GM23338 (cell line): ENCODE data around the gene SPTB. TPM values are rescaled to one million over a fixed set of nuclear protein-coding genes. Genes with fewer than 3 reads are reported as not detected.

Source experiments
- ATAC-seq: fragments of 200-7000 bp; cut with Tn5 transposase; 3 replicates; pipeline ENCODE4 v1.9.1; 2020
- DNase-seq: peaks from one replicate; pipeline ENCODE4 v3.0.0-alpha.2; 2015; ENCODE audit warnings: low spot score
- H2AFZ ChIP-seq: fragments of 200-600 bp; sonication (generic); 2 replicates; pipeline ENCODE4 v1.8.0; 2016; ENCODE audit warnings: antibody characterized with exemption, mild to moderate bottlenecking, moderate library complexity
- H3F3A ChIP-seq: fragments of 200-600 bp; sonication (generic); replicated peaks from 2 replicates; pipeline ENCODE4 v1.8.0; 2017; ENCODE audit warnings: antibody characterized with exemption, mixed run types, low read depth
- H3K27ac ChIP-seq: fragments of 200-600 bp; sonication (generic); 2 replicates; pipeline ENCODE4 v1.6.1; 2016; ENCODE audit warnings: low read depth
- H3K27me3 ChIP-seq: fragments of 200-600 bp; sonication (generic); 2 replicates; pipeline ENCODE4 v1.8.0; 2016; ENCODE audit warnings: mild to moderate bottlenecking, mixed run types, moderate library complexity; ENCODE audit not compliant: insufficient read depth
- H3K36me3 ChIP-seq: fragments of 200-600 bp; sonication (generic); 2 replicates; pipeline ENCODE4 v1.8.0; 2016; ENCODE audit warnings: mild to moderate bottlenecking; ENCODE audit not compliant: insufficient read depth
- H3K4me1 ChIP-seq: fragments of 200-600 bp; sonication (generic); 2 replicates; pipeline ENCODE4 v1.8.0; 2016; ENCODE audit warnings: mild to moderate bottlenecking, moderate library complexity; ENCODE audit not compliant: insufficient read depth
- H3K4me2 ChIP-seq: fragments of 200-600 bp; sonication (generic); 2 replicates; pipeline ENCODE4 v1.7.1; 2017; ENCODE audit warnings: mixed run types
- H3K4me3 ChIP-seq: fragments of 200-600 bp; sonication (generic); 2 replicates; pipeline ENCODE4 v1.6.1; 2016; ENCODE audit warnings: mixed run types
- H3K79me2 ChIP-seq: fragments of 200-600 bp; sonication (generic); replicated peaks from 2 replicates; pipeline ENCODE4 v1.8.0; 2017; ENCODE audit warnings: mild to moderate bottlenecking; ENCODE audit not compliant: insufficient read depth
- H3K9me2 ChIP-seq: fragments of 200-600 bp; sonication (generic); 2 replicates; pipeline ENCODE4 v1.8.0; 2017; ENCODE audit not compliant: insufficient read depth
- H4K20me1 ChIP-seq: fragments of 200-600 bp; sonication (generic); replicated peaks from 2 replicates; pipeline ENCODE4 v1.8.0; 2017; ENCODE audit warnings: mild to moderate bottlenecking; ENCODE audit not compliant: insufficient read depth
- H3K27ac Mint-ChIP-seq: 2 replicates; pipeline ENCODE4 v1.8.0; 2020; ENCODE audit warnings: inconsistent platforms, mild to moderate bottlenecking, moderate library complexity, mixed read lengths
- H3K27me3 Mint-ChIP-seq: 3 replicates; pipeline ENCODE4 v1.8.0; 2022; ENCODE audit warnings: low read depth, mild to moderate bottlenecking, moderate library complexity, mixed read lengths, inconsistent platforms; ENCODE audit not compliant: insufficient read depth, poor library complexity
- H3K36me3 Mint-ChIP-seq: 3 replicates; pipeline ENCODE4 v1.8.0; 2021; ENCODE audit warnings: low read depth, mild to moderate bottlenecking, inconsistent platforms, moderate library complexity, mixed read lengths
- H3K4me1 Mint-ChIP-seq: 3 replicates; pipeline ENCODE4 v1.8.0; 2020; ENCODE audit warnings: mild to moderate bottlenecking, inconsistent platforms, mixed read lengths
- H3K4me3 Mint-ChIP-seq: 3 replicates; pipeline ENCODE4 v1.8.0; 2021; ENCODE audit warnings: moderate library complexity, mild to moderate bottlenecking, inconsistent platforms, mixed read lengths
- H3K9me3 Mint-ChIP-seq: 3 replicates; pipeline ENCODE4 v1.8.0; 2020; ENCODE audit warnings: moderate library complexity, mild to moderate bottlenecking, inconsistent platforms, mixed read lengths
- CREB1 ChIP-seq: fragments of 250-450 bp; sonication (Bioruptor Pico); IDR thresholded peaks from 2 replicates; pipeline ENCODE4 v1.5.0; 2020; ENCODE audit warnings: low read depth, mild to moderate bottlenecking, moderate library complexity
- CTCF ChIP-seq, 2 experiments: fragments of 200-600 bp in 1 of 2; sonication (generic) in 1 of 2; conservative IDR thresholded peaks; 2 replicates each; pipeline versions ENCODE4 v1.5.1 to v1.6.1; 2016 to 2017; ENCODE audit warnings: antibody characterized with exemption in 2 of 2, low read depth in 2 of 2, mild to moderate bottlenecking in 2 of 2, moderate library complexity in 1 of 2
- EZH2 ChIP-seq: fragments of 200-600 bp; sonication (generic); IDR thresholded peaks from one replicate; pipeline ENCODE4 v1.8.0; 2017; ENCODE audit warnings: antibody characterized with exemption, mild to moderate bottlenecking, low read depth; ENCODE audit not compliant: unreplicated experiment
- EZH2phosphoT487 ChIP-seq: fragments of 200-600 bp; sonication (generic); IDR thresholded peaks from one replicate; pipeline ENCODE4 v1.8.1; 2018; ENCODE audit warnings: antibody characterized with exemption; ENCODE audit not compliant: unreplicated experiment
- JUNB ChIP-seq: IDR thresholded peaks from one replicate; pipeline ENCODE4 v1.6.1; 2016; ENCODE audit warnings: antibody characterized with exemption; ENCODE audit not compliant: unreplicated experiment
- NANOG ChIP-seq: IDR thresholded peaks from 2 replicates; pipeline ENCODE4 v1.6.1; 2016; ENCODE audit warnings: antibody characterized with exemption, borderline replicate concordance
- POLR2AphosphoS5 ChIP-seq: IDR thresholded peaks from 2 replicates; pipeline ENCODE4 v1.6.1; 2016; ENCODE audit warnings: antibody characterized with exemption, low read depth
- STAT1 ChIP-seq: IDR thresholded peaks from one replicate; pipeline ENCODE4 v1.6.1; 2016; ENCODE audit warnings: antibody characterized with exemption; ENCODE audit not compliant: unreplicated experiment
- ZNF114 ChIP-seq: fragments of 250-450 bp; sonication (Bioruptor Pico); IDR thresholded peaks from 2 replicates; pipeline ENCODE4 v1.5.0; 2020; ENCODE audit warnings: mild to moderate bottlenecking, moderate library complexity
- ZNF331 ChIP-seq: fragments of 250-450 bp; sonication (Bioruptor Pico); IDR thresholded peaks from 2 replicates; pipeline ENCODE4 v1.5.0; 2020; ENCODE audit warnings: low read depth, mild to moderate bottlenecking, moderate library complexity
- polyA plus RNA-seq: library from polyadenylated mRNA; unstranded; fragments of >200 nt; fragmentation: Nextera tagmentation; extraction: Ambion mirVana; gene quantifications from 2 replicates; pipeline ENCODE4 v1.2.1, GENCODE V29; 2016
- total RNA-seq: library from RNA; depleted of rRNA; stranded (reverse); fragments of >200 nt; shearing (Covaris generic); gene quantifications from 2 replicates; pipeline ENCODE4 v1.2.3, GENCODE V29; 2014
- TF ChIP-seq, protein P1 (sequence below): IDR thresholded peaks from 2 replicates; pipeline ENCODE4 v1.6.1; 2016; ENCODE audit warnings: antibody characterized with exemption
- TF ChIP-seq, protein P2 (sequence below): IDR thresholded peaks from one replicate; pipeline ENCODE4 v1.6.1; 2018; ENCODE audit warnings: antibody characterized with exemption; ENCODE audit not compliant: unreplicated experiment
- TF ChIP-seq, protein P3 (sequence below): fragments of 250-450 bp; sonication (Bioruptor Pico); IDR thresholded peaks from 2 replicates; pipeline ENCODE4 v1.5.0; 2020; ENCODE audit warnings: mild to moderate bottlenecking, moderate library complexity

SPTB gene
- total and polyA plus RNA-seq, 2 experiments from 2014 or later, result 1.1 to 1.9 TPM

GRCh38 chr14:64707661-64708060 is 172.0 kb downstream of the SPTB start:
- peak overlapping the region; percentile 10; the same call in 1 of the 2 replicates for H3K27ac Mint-ChIP-seq

More at GRCh38 chr14:64707661-64708060, 172.0 kb downstream of the SPTB start:
- H3F3A ChIP-seq, result peaks cover 17% of the 10 kb centered on the region; the same call in 1 of the 2 replicates
- H3K36me3 ChIP-seq, result no peaks in the 10 kb centered on the region
- H3K4me3 Mint-ChIP-seq, result peak overlapping the region; percentile 81
- H3K36me3 Mint-ChIP-seq, result peaks cover 40% of the 10 kb centered on the region
- peaks cover 47% of the 10 kb centered on the region for H3K4me1 ChIP-seq
- peak overlapping the region; percentile 95 for H3K4me2 ChIP-seq
- DNase-seq (no peak), ATAC-seq (no peak)
- H3K9me2 ChIP-seq, result no peaks in the 10 kb centered on the region
- peaks cover 5% of the 10 kb centered on the region; the same call in 1 of the 2 replicates for H3K27me3 ChIP-seq
- H3K27me3 Mint-ChIP-seq, result peaks cover 17% of the 10 kb centered on the region
- TF ChIP-seq CREB1 (CRISPR knock-in tag), result no peak
- TF ChIP-seq POLR2AphosphoS5, result no peak
- no peak for TF ChIP-seq NANOG
- TF ChIP-seq, protein P1, sequence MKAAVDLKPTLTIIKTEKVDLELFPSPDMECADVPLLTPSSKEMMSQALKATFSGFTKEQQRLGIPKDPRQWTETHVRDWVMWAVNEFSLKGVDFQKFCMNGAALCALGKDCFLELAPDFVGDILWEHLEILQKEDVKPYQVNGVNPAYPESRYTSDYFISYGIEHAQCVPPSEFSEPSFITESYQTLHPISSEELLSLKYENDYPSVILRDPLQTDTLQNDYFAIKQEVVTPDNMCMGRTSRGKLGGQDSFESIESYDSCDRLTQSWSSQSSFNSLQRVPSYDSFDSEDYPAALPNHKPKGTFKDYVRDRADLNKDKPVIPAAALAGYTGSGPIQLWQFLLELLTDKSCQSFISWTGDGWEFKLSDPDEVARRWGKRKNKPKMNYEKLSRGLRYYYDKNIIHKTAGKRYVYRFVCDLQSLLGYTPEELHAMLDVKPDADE, result no peak
- TF ChIP-seq, protein P2, sequence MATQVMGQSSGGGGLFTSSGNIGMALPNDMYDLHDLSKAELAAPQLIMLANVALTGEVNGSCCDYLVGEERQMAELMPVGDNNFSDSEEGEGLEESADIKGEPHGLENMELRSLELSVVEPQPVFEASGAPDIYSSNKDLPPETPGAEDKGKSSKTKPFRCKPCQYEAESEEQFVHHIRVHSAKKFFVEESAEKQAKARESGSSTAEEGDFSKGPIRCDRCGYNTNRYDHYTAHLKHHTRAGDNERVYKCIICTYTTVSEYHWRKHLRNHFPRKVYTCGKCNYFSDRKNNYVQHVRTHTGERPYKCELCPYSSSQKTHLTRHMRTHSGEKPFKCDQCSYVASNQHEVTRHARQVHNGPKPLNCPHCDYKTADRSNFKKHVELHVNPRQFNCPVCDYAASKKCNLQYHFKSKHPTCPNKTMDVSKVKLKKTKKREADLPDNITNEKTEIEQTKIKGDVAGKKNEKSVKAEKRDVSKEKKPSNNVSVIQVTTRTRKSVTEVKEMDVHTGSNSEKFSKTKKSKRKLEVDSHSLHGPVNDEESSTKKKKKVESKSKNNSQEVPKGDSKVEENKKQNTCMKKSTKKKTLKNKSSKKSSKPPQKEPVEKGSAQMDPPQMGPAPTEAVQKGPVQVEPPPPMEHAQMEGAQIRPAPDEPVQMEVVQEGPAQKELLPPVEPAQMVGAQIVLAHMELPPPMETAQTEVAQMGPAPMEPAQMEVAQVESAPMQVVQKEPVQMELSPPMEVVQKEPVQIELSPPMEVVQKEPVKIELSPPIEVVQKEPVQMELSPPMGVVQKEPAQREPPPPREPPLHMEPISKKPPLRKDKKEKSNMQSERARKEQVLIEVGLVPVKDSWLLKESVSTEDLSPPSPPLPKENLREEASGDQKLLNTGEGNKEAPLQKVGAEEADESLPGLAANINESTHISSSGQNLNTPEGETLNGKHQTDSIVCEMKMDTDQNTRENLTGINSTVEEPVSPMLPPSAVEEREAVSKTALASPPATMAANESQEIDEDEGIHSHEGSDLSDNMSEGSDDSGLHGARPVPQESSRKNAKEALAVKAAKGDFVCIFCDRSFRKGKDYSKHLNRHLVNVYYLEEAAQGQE, result no peak
- TF ChIP-seq EZH2phosphoT487, result no peak
- TF ChIP-seq EZH2, result no peak
- TF ChIP-seq, protein P3, sequence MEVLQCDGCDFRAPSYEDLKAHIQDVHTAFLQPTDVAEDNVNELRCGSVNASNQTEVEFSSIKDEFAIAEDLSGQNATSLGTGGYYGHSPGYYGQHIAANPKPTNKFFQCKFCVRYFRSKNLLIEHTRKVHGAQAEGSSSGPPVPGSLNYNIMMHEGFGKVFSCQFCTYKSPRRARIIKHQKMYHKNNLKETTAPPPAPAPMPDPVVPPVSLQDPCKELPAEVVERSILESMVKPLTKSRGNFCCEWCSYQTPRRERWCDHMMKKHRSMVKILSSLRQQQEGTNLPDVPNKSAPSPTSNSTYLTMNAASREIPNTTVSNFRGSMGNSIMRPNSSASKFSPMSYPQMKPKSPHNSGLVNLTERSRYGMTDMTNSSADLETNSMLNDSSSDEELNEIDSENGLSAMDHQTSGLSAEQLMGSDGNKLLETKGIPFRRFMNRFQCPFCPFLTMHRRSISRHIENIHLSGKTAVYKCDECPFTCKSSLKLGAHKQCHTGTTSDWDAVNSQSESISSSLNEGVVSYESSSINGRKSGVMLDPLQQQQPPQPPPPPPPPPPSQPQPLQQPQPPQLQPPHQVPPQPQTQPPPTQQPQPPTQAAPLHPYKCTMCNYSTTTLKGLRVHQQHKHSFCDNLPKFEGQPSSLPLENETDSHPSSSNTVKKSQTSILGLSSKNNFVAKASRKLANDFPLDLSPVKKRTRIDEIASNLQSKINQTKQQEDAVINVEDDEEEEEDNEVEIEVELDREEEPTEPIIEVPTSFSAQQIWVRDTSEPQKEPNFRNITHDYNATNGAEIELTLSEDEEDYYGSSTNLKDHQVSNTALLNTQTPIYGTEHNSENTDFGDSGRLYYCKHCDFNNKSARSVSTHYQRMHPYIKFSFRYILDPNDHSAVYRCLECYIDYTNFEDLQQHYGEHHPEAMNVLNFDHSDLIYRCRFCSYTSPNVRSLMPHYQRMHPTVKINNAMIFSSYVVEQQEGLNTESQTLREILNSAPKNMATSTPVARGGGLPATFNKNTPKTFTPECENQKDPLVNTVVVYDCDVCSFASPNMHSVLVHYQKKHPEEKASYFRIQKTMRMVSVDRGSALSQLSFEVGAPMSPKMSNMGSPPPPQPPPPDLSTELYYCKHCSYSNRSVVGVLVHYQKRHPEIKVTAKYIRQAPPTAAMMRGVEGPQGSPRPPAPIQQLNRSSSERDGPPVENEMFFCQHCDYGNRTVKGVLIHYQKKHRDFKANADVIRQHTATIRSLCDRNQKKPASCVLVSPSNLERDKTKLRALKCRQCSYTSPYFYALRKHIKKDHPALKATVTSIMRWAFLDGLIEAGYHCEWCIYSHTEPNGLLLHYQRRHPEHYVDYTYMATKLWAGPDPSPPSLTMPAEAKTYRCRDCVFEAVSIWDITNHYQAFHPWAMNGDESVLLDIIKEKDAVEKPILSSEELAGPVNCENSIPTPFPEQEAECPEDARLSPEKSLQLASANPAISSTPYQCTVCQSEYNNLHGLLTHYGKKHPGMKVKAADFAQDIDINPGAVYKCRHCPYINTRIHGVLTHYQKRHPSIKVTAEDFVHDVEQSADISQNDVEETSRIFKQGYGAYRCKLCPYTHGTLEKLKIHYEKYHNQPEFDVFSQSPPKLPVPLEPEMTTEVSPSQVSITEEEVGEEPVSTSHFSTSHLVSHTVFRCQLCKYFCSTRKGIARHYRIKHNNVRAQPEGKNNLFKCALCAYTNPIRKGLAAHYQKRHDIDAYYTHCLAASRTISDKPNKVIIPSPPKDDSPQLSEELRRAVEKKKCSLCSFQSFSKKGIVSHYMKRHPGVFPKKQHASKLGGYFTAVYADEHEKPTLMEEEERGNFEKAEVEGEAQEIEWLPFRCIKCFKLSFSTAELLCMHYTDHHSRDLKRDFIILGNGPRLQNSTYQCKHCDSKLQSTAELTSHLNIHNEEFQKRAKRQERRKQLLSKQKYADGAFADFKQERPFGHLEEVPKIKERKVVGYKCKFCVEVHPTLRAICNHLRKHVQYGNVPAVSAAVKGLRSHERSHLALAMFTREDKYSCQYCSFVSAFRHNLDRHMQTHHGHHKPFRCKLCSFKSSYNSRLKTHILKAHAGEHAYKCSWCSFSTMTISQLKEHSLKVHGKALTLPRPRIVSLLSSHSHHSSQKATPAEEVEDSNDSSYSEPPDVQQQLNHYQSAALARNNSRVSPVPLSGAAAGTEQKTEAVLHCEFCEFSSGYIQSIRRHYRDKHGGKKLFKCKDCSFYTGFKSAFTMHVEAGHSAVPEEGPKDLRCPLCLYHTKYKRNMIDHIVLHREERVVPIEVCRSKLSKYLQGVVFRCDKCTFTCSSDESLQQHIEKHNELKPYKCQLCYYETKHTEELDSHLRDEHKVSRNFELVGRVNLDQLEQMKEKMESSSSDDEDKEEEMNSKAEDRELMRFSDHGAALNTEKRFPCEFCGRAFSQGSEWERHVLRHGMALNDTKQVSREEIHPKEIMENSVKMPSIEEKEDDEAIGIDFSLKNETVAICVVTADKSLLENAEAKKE (CRISPR knock-in tag), result no peak
- TF ChIP-seq CTCF (conservative IDR thresholded peaks at IDR 0.05; ENCODE audit: low read depth in 2 of 2), result no peak
- TF ChIP-seq STAT1, result no peak
- no peak for TF ChIP-seq ZNF331
- TF ChIP-seq ZNF114 (CRISPR knock-in tag), result no peak
- no peak for TF ChIP-seq JUNB
- H4K20me1 ChIP-seq, result peaks cover 37% of the 10 kb centered on the region
- H3K4me1 Mint-ChIP-seq, result peaks cover 63% of the 10 kb centered on the region
- H3K9me3 Mint-ChIP-seq, result peaks cover 10% of the 10 kb centered on the region
- peak overlapping the region; percentile 86 for H3K4me3 ChIP-seq
- peaks cover 79% of the 10 kb centered on the region for H3K79me2 ChIP-seq
- peak overlapping the region; percentile 57; the same call in 1 of the 2 replicates for H3K27ac ChIP-seq
- H2AFZ ChIP-seq, result no peak overlapping the region
